Measurements from ENCODE around the gene VSX2.
"Not testable (repeated sequence)": the region's sequence is repeated elsewhere in the genome, so short reads cannot be mapped to it uniquely, and the experiment has no call there.

The VSX2 gene

GRCh38 chr14:74259513-74259912 lies 20.3 kb downstream of the VSX2 start:
- no peak for DNase-seq (ENCODE audit: low read depth in 3 of 3)

- DNase-seq (ENCODE audit: low read depth in 3 of 3) = no peak
Measured at GRCh38 chr14:74260525-74261233, 21.4 kb downstream of the VSX2 start.

DNA sequence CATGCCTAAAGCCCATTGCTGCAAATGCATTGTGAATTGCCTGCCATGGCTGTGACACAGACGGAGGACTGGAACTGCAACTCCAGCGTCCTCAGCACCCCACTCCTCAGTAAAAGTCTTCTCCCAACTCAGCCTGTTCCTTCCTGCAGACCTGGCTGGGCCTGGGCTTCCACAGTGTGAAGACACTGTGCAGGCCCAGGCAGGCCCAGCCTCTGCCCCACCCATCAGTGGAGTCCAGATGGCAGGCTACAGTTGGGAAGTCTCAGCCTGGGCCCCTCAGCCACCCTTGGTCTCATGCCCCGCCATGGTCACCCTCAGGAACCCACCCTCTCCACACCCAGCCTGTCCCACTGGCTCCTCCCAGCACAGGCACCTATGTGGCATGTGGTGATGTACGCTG lies 22.0 kb downstream of the VSX2 start:
- DNase-seq (ENCODE audit: low read depth in 3 of 3) = no peak

DNA sequence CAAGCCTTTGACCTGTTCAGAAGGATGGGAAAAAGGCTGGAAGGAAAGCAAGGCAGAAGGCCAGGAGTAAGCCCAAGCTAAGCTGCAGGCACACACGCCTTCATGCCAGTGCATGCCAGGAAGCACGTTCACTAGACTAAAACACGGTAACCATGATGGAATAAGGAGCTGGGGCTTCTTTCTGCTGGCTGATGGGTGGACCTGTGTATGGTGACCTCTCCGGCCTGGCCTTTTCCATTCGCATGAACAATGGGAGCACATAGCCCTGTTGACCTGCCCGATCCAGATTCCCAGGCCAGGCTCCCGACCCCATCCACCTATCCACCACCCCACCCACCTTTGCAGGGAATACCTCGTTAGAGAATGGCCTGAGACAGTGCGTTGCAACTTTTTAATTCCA lies 22.8 kb downstream of the VSX2 start:
- no peak for DNase-seq (ENCODE audit: low read depth in 3 of 3)

GRCh38 chr14:74263181-74263580 lies 23.9 kb downstream of the VSX2 start:
- no peak for DNase-seq (ENCODE audit: low read depth in 3 of 3)

- no peak for DNase-seq (ENCODE audit: low read depth in 3 of 3)
Measured at GRCh38 chr14:74263921-74264320, 24.7 kb downstream of the VSX2 start.

- DNase-seq (ENCODE audit: low read depth in 3 of 3) = no peak
Measured at GRCh38 chr14:74265301-74265965, 26.2 kb downstream of the VSX2 start.

DNA sequence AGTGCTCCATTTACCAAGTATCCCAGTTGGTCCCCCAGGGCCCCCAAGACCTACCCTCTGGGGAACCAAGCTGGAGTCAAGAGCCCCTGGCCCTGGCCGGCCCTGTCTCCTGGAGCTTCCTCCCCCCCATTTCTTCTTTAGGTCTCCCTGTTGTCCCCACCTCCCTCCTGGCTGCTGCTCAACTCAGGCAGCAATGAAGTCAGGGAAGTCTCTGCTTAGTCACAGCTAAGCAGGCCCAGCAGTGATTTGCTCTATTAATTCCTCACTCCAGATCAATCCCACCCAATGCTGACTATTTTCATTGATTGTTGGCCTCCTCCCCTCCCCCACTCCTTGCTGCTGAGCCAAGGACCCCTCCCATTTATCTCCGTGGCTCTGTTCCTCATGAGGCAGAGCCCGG lies 28.3 kb downstream of the VSX2 start:
- DNase-seq (ENCODE audit: low read depth in 3 of 3) = no peak

- not testable (repeated sequence) for DNase-seq (ENCODE audit: low read depth in 3 of 3)
Measured at GRCh38 chr14:74270382-74271177, 31.3 kb downstream of the VSX2 start.

- DNase-seq (ENCODE audit: low read depth in 3 of 3) = no peak
Measured at GRCh38 chr14:74271365-74271764, 32.1 kb downstream of the VSX2 start.

- DNase-seq (ENCODE audit: low read depth in 3 of 3) = no peak
Measured at GRCh38 chr14:74275241-74275841, 36.1 kb downstream of the VSX2 start.

GRCh38 chr14:74278080-74278479 lies 38.8 kb downstream of the VSX2 start:
- no peak for DNase-seq (ENCODE audit: low read depth in 3 of 3)

- DNase-seq (ENCODE audit: low read depth in 3 of 3) = no peak
Measured at GRCh38 chr14:74281069-74281468, 41.8 kb downstream of the VSX2 start.

DNA sequence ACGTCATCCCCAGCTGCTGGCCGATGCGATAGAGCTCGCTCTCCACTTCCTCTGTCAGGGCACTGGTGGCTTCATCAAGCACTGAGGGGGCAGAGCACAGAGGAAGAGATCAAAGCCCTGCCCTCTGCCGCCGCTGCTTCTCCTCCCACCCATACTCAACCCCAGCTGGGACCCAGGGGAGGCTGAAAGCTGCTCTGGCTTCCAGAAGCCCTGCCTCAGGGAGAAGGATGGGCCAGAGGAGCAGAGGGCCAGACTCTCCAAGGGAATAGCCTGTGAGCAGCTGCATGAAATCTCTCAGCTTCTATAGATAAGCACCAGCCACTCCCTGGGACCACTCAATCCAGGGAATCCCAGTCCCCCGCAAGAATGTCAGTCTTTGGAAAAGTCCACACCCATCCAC lies 47.5 kb downstream of the VSX2 start:
- no peak for DNase-seq (ENCODE audit: low read depth in 3 of 3)

DNA sequence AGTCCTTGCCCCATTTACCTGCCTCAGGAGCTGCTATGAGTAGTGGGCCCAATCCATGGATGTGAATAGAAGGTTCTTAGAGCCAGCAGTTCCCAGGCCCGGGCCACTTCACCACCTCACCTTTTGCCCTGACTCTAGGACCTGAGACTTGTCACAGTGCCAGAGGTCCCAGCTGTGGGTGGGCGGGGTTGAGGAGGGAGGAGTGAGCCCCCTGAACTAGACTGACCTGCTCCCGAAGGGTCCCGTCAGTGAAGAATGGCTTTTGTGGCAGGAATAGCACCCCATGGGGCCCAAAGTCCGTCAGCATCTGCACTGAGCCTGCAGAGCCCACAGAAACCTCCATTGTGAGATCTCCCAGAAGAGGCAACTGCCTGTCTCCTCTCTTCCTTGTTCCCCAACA lies 50.6 kb downstream of the VSX2 start:
- no peak for DNase-seq (ENCODE audit: low read depth in 3 of 3)

- DNase-seq (ENCODE audit: low read depth in 3 of 3) = no peak
Measured at GRCh38 chr14:74290415-74290814, 51.2 kb downstream of the VSX2 start.

DNA sequence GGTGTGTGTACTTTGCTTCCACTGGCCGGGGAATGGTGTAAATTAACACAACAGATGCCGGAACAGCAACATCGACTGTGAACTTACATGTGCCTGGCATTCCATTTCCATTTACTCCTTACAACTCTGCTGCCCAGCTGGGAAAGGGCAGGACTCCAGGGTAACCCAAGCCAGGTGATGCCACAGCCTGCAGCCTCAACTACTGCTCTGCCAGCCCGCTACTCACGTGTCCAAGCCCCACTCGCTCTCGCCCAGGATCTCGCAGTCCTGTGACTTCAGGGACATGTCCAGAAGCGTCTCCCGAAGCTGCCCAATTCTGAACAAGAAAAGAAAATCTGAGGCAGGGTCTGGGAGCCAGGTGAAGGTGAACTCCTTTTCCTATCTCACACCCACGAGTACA lies 52.8 kb downstream of the VSX2 start:
- no peak for DNase-seq (ENCODE audit: low read depth in 3 of 3)

- DNase-seq (ENCODE audit: low read depth in 3 of 3) = no peak
Measured at GRCh38 chr14:74293606-74294005, 54.4 kb downstream of the VSX2 start.

- DNase-seq (ENCODE audit: low read depth in 3 of 3) = no peak
Measured at GRCh38 chr14:74296037-74296467, 56.8 kb downstream of the VSX2 start.

DNA sequence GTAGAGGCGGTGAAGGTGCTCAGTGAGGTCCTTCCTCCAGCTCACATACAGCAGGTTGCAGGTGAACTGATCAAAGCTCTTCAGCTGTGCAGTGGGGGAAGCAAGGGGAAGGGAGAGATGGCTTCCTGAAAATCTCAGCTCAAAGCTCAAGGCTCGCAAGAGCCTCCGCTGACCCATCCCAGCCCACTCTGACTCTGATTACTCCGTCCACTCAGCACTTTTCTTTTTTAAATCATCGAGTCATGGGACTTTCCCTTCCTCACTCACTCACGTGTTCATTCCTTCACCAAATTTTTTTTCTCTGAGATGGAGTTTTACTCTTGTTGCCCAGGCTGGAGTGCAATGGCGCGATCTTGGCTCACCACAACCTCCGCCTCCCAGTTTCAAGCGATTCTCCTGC lies 58.7 kb downstream of the VSX2 start:
- DNase-seq (ENCODE audit: low read depth in 3 of 3) = no peak

GRCh38 chr14:74299061-74299545 lies 59.9 kb downstream of the VSX2 start:
- DNase-seq (ENCODE audit: low read depth in 3 of 3) = no peak

DNA sequence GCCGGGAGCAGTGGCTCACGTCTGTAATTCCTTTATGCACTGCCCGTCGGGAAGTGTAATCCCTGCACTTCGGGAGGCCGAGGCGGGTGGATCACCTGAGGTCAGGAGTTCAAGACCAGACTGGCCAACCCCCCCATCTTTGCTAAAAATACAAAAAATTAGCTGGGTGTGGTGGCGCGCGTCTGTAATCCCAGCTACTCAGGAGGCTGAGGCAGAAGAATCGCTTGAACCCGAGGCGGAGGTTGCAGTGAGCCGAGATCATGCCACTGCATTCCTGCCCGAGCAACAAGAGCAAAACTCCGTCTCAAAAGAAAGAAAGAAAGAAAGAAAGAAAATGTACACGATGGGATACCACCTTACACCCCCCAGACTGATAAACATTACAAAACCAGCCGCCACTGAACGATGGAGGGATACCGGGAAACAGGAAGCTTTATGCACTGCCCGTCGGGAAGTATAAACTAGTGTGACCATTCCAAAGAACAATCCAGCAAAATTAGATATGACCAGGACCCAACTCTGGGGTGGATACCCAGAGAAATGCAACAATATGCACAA lies 62.4 kb downstream of the VSX2 start:
- no peak for DNase-seq (ENCODE audit: low read depth in 3 of 3)
